Activated T-cell treated with anti-CD3 and anti-CD28 coated beads, Interleukin-2, amount 50 U/mL, for 4 hours (primary cell): ENCODE data around the gene KCNJ10. TPM values are rescaled to one million over a fixed set of nuclear protein-coding genes. Genes with fewer than 3 reads are reported as not detected.
A peak's percentile ranks its signal among the peaks of the same experiment; 100 is the strongest.

ENCODE experiments used
- ATAC-seq, 2 donors: fragments of 200-7000 bp; cut with Tn5 transposase; one replicate each; pipeline ENCODE4 v1.10.0; 2021
- DNase-seq: peaks from one replicate; pipeline ENCODE4 v3.0.0-alpha.2; 2020
- H3K27me3 Mint-ChIP-seq: one replicate; pipeline ENCODE4 v1.8.0; 2021; ENCODE audit warnings: low read depth, mixed read lengths
- H3K36me3 Mint-ChIP-seq: one replicate; pipeline ENCODE4 v1.8.0; 2022; ENCODE audit warnings: mixed read lengths; ENCODE audit not compliant: insufficient read depth
- H3K4me1 Mint-ChIP-seq: one replicate; pipeline ENCODE4 v1.8.0; 2021; ENCODE audit warnings: low read depth, mixed read lengths
- H3K4me3 Mint-ChIP-seq: one replicate; pipeline ENCODE4 v1.8.0; 2021; ENCODE audit warnings: mild to moderate bottlenecking, moderate library complexity, mixed read lengths
- H3K9me3 Mint-ChIP-seq: one replicate; pipeline ENCODE4 v1.8.0; 2021; ENCODE audit warnings: mixed read lengths
- total RNA-seq, 3 donors: library from RNA; stranded (reverse); gene quantifications; one replicate each; pipeline ENCODE4 v1.2.1, GENCODE V29; 2021

KCNJ10 gene
- total RNA-seq, 3 donors from 2014 or later, result 0.32 TPM; not detected in 2

- H3K4me3 Mint-ChIP-seq, result no peak overlapping the region
- peaks cover 40% of the 10 kb centered on the region for H3K4me1 Mint-ChIP-seq
- ATAC-seq (no peak), DNase-seq (no peak)
- H3K36me3 Mint-ChIP-seq, result peaks cover 8% of the 10 kb centered on the region
- H3K27me3 Mint-ChIP-seq, result no peaks in the 10 kb centered on the region
- no peaks in the 10 kb centered on the region for H3K9me3 Mint-ChIP-seq
Observed at GRCh38 chr1:160094806-160095205, 24.8 kb upstream of the KCNJ10 start.

- no peaks in the 10 kb centered on the region for H3K9me3 Mint-ChIP-seq
- peaks cover 35% of the 10 kb centered on the region for H3K4me1 Mint-ChIP-seq
- ATAC-seq (no peak), DNase-seq (no peak)
- peaks cover 8% of the 10 kb centered on the region for H3K36me3 Mint-ChIP-seq
- no peak overlapping the region for H3K4me3 Mint-ChIP-seq
- no peaks in the 10 kb centered on the region for H3K27me3 Mint-ChIP-seq
Observed at GRCh38 chr1:160094291-160094625, 24.3 kb upstream of the KCNJ10 start.

GRCh38 chr1:160093624-160094290 is 23.8 kb upstream of the KCNJ10 start:
- no peaks in the 10 kb centered on the region for H3K9me3 Mint-ChIP-seq
- H3K4me1 Mint-ChIP-seq, result peaks cover 32% of the 10 kb centered on the region
- H3K36me3 Mint-ChIP-seq, result peaks cover 13% of the 10 kb centered on the region
- H3K27me3 Mint-ChIP-seq, result no peaks in the 10 kb centered on the region
- DNase-seq (no peak), ATAC-seq (no peak)
- no peak overlapping the region for H3K4me3 Mint-ChIP-seq

GRCh38 chr1:160093069-160093395 is 23.1 kb upstream of the KCNJ10 start:
- Mint-ChIP-seq H3K4me3 (no peak overlapping the region), H3K36me3 (peaks cover 18% of the 10 kb centered on the region), H3K9me3 (no peaks in the 10 kb centered on the region), H3K4me1 (peaks cover 32% of the 10 kb centered on the region), H3K27me3 (no peaks in the 10 kb centered on the region)
- ATAC-seq (no peak), DNase-seq (no peak)

- ATAC-seq, result no peak
- peaks cover 18% of the 10 kb centered on the region for H3K36me3 Mint-ChIP-seq
- no peak overlapping the region for H3K4me3 Mint-ChIP-seq
- H3K9me3 Mint-ChIP-seq, result no peaks in the 10 kb centered on the region
- no peak for DNase-seq
- peaks cover 27% of the 10 kb centered on the region for H3K4me1 Mint-ChIP-seq
- H3K27me3 Mint-ChIP-seq, result no peaks in the 10 kb centered on the region
Observed at GRCh38 chr1:160092366-160093068, 22.6 kb upstream of the KCNJ10 start.

GRCh38 chr1:160091666-160092223 is 21.8 kb upstream of the KCNJ10 start:
- H3K36me3 Mint-ChIP-seq, result peaks cover 22% of the 10 kb centered on the region
- H3K9me3 Mint-ChIP-seq, result no peaks in the 10 kb centered on the region
- no peaks in the 10 kb centered on the region for H3K27me3 Mint-ChIP-seq
- H3K4me1 Mint-ChIP-seq, result peaks cover 19% of the 10 kb centered on the region
- no peak overlapping the region for H3K4me3 Mint-ChIP-seq
- DNase-seq (no peak), ATAC-seq (no peak)

GRCh38 chr1:160090760-160091159 is 20.8 kb upstream of the KCNJ10 start:
- H3K27me3 Mint-ChIP-seq, result no peaks in the 10 kb centered on the region
- H3K36me3 Mint-ChIP-seq, result peaks cover 24% of the 10 kb centered on the region
- H3K4me1 Mint-ChIP-seq, result peaks cover 10% of the 10 kb centered on the region
- no peaks in the 10 kb centered on the region for H3K9me3 Mint-ChIP-seq
- no peak for DNase-seq
- no peak overlapping the region for H3K4me3 Mint-ChIP-seq
- no peak for ATAC-seq

- peaks cover 7% of the 10 kb centered on the region for H3K4me1 Mint-ChIP-seq
- DNase-seq (no peak), ATAC-seq (no peak)
- H3K4me3 Mint-ChIP-seq, result no peak overlapping the region
- H3K27me3 Mint-ChIP-seq, result no peaks in the 10 kb centered on the region
- H3K9me3 Mint-ChIP-seq, result no peaks in the 10 kb centered on the region
- H3K36me3 Mint-ChIP-seq, result peaks cover 24% of the 10 kb centered on the region
Observed at GRCh38 chr1:160089883-160090282, 19.9 kb upstream of the KCNJ10 start.

- DNase-seq (no peak), ATAC-seq (no peak)
- no peak overlapping the region for H3K4me3 Mint-ChIP-seq
- H3K36me3 Mint-ChIP-seq, result peaks cover 18% of the 10 kb centered on the region
- peaks cover 11% of the 10 kb centered on the region for H3K27me3 Mint-ChIP-seq
- H3K4me1 Mint-ChIP-seq, result peaks cover 12% of the 10 kb centered on the region
- no peaks in the 10 kb centered on the region for H3K9me3 Mint-ChIP-seq
Observed at GRCh38 chr1:160087118-160087662, 17.2 kb upstream of the KCNJ10 start.

- H3K27me3 Mint-ChIP-seq, result peaks cover 17% of the 10 kb centered on the region
Observed at GRCh38 chr1:160086456-160086892, 16.5 kb upstream of the KCNJ10 start.

GRCh38 chr1:160085686-160086455 is 15.9 kb upstream of the KCNJ10 start:
- peaks cover 18% of the 10 kb centered on the region for H3K36me3 Mint-ChIP-seq
- no peak overlapping the region for H3K4me3 Mint-ChIP-seq
- H3K27me3 Mint-ChIP-seq, result peaks cover 23% of the 10 kb centered on the region
- H3K9me3 Mint-ChIP-seq, result no peaks in the 10 kb centered on the region
- peak; percentile 77 for DNase-seq
- peaks cover 12% of the 10 kb centered on the region for H3K4me1 Mint-ChIP-seq
- ATAC-seq, result peak; percentile 53 to 67

More at GRCh38 chr1:160086456-160086892, 16.5 kb upstream of the KCNJ10 start:
- Mint-ChIP-seq H3K4me3 (no peak overlapping the region), H3K4me1 (peaks cover 12% of the 10 kb centered on the region), H3K9me3 (no peaks in the 10 kb centered on the region), H3K36me3 (peaks cover 18% of the 10 kb centered on the region)
- ATAC-seq (no peak), DNase-seq (no peak)

- H3K36me3 Mint-ChIP-seq, result peaks cover 15% of the 10 kb centered on the region
- ATAC-seq, result no peak
- no peaks in the 10 kb centered on the region for H3K9me3 Mint-ChIP-seq
- peaks cover 33% of the 10 kb centered on the region for H3K27me3 Mint-ChIP-seq
- peaks cover 14% of the 10 kb centered on the region for H3K4me1 Mint-ChIP-seq
- no peak for DNase-seq
- no peak overlapping the region for H3K4me3 Mint-ChIP-seq
Observed at GRCh38 chr1:160084771-160085321, 14.9 kb upstream of the KCNJ10 start.

GRCh38 chr1:160083968-160084770 is 14.2 kb upstream of the KCNJ10 start:
- Mint-ChIP-seq H3K27me3 (peaks cover 40% of the 10 kb centered on the region), H3K4me3 (peak overlapping the region; percentile 62), H3K36me3 (peaks cover 15% of the 10 kb centered on the region), H3K4me1 (peaks cover 15% of the 10 kb centered on the region), H3K9me3 (no peaks in the 10 kb centered on the region)
- peak; percentile 74 for DNase-seq
- ATAC-seq, result peak; percentile 82 to 84
